Measurements from ENCODE around the gene GTF2H1. TPM values are rescaled to one million over a fixed set of nuclear protein-coding genes. Genes with fewer than 3 reads are reported as not detected.

The GTF2H1 gene
- total RNA-seq, 2 experiments from 2014 or later, result 48.2 to 57.9 TPM

DNA sequence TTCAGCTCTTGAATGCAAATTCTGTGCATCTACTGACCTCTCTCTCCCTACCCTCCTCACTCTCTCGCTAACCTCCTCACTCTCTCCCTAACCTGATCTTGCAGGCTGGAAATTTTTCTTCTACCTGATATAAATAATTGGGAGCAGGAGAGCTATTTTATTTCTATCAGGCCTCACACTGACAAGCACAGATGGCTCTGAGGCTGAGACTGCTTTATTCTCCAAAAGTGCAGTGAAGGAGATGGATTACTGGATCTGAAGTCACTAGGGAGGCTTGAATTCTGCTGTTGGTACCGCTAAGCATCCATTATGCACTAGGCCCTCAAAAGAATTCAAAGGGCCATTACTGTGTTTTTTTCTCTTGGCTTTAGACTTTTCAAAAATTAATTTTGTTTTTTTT is 52.6 kb downstream of the GTF2H1 start:
- ATAC-seq (no peak), DNase-seq (no peak)
- no peak overlapping the region for H3K27ac Mint-ChIP-seq
- POLR2A ChIA-PET, result no interaction called here
- no peak overlapping the region for H3K4me3 Mint-ChIP-seq
- CTCF ChIA-PET, result no interaction called here
- no peaks in the 10 kb centered on the region for H3K9me3 Mint-ChIP-seq (ENCODE audit: low read depth)
- H3K27me3 Mint-ChIP-seq, result no peaks in the 10 kb centered on the region
- H3K36me3 Mint-ChIP-seq (ENCODE audit: low read depth), result peaks cover 6% of the 10 kb centered on the region
- H3K4me1 Mint-ChIP-seq, result no peaks in the 10 kb centered on the region
- intact Hi-C loops (cut with DNase I, micrococcal nuclease), result no loop called here

DNA sequence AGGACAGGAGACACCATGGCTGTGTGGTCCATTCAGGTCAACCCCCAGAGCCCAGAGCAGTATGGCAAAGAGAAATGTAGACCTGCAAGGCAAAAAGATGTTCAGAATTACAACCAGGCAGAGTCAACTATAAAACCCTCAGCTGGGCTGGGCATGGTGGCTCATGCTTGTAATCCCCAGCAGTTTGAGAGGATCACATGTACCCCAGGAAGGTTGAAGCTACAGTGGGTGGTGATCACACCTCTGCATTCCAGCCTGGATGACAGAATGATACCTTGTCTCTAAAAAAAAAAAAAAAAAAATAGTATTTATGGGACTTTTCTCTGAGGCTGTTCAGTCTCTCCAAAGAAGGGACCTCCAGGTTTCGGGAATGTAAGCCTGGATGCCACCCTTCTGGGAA is 53.6 kb downstream of the GTF2H1 start:
- ATAC-seq (no peak), DNase-seq (no peak)
- H3K4me1 Mint-ChIP-seq, result no peaks in the 10 kb centered on the region
- ChIA-PET POLR2A (interaction anchor here (0.7 kb wide), 1 partner anchor 240 kb away, joined by 3 read pairs; no protein-coding TSS in a partner anchor), CTCF (no interaction called here)
- H3K27ac Mint-ChIP-seq, result no peak overlapping the region
- no peaks in the 10 kb centered on the region for H3K27me3 Mint-ChIP-seq
- H3K4me3 Mint-ChIP-seq, result no peak overlapping the region
- H3K36me3 Mint-ChIP-seq (ENCODE audit: low read depth), result peaks cover 5% of the 10 kb centered on the region
- no peaks in the 10 kb centered on the region for H3K9me3 Mint-ChIP-seq (ENCODE audit: low read depth)
- intact Hi-C loops (cut with DNase I, micrococcal nuclease), result no loop called here

DNA sequence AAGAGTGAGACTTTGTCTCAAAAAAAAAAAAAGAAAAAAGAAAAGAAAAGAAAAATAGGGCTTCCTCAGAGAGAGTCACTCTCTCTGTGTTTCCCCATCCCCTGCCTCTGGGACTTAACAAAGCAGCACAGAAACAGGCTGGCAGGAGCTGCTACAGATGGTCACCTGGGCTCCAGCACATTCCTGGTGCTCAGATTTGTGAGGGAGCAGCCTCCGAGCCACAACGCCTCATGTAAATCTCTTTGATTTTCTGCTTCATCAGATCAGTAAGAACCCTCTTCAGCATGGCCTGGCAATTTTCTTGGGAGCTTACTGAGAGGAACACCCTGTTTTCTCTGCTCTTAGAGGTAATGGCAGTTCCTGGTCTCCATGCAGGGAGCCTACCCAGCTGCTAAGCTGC is 56.8 kb downstream of the GTF2H1 start:
- intact Hi-C loops (cut with DNase I, micrococcal nuclease), result no loop called here
- Mint-ChIP-seq H3K27ac (no peak overlapping the region), H3K4me3 (no peak overlapping the region), H3K36me3 (ENCODE audit: low read depth) (no peaks in the 10 kb centered on the region), H3K9me3 (ENCODE audit: low read depth) (no peaks in the 10 kb centered on the region), H3K27me3 (no peaks in the 10 kb centered on the region), H3K4me1 (peaks cover 19% of the 10 kb centered on the region)
- DNase-seq, result no peak
- ChIA-PET POLR2A (no interaction called here), CTCF (interaction anchor here (0.7 to 1.0 kb wide), 2 partner anchors 31 to 379 kb away, joined by 3 read pairs; no protein-coding TSS in a partner anchor)
- ATAC-seq, result no peak

DNA sequence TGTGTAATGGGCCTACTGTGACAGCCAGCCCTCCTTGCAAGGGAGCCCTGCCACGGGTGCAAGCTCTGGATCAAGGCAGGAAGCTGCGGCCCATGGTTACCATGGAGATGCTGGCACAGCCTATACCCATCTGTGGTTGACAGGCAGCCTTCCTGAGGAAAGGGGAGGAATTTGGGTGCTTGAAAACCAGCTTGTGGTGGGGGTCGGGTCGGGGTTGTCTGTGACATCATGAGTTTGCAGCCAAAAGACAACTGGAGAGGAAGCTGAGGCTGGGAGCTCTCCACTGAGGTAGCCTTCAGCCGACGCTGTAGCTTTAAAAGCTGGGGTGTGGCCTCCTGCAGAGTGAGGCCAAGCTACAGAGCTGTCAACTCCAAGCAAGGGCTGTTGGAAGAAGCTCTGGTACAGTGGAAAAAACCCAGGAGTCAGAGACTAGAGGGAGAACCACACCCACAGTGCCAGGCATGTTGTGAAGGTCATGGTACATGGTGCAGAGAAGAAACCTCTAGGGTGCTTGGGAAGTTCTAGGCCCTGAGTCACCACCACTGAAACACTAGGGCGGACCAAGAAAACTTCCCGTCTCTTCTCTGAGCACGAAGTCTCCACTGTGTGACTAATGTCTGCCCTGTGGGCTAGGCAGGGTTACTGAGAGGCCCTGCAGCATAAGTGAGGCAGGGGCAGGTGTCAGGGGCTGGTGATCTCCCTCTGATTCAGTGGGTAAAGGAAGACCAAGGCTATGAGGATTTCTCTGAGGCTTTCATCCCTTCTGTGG is 61.2 kb downstream of the GTF2H1 start:
- Mint-ChIP-seq H3K9me3 (ENCODE audit: low read depth) (no peaks in the 10 kb centered on the region), H3K27me3 (no peaks in the 10 kb centered on the region), H3K4me3 (peak overlapping the region; percentile 59), H3K4me1 (peaks cover 42% of the 10 kb centered on the region), H3K27ac (peak overlapping the region; percentile 98), H3K36me3 (ENCODE audit: low read depth) (no peaks in the 10 kb centered on the region)
- ChIA-PET POLR2A (interaction anchor here (0.6 to 3.1 kb wide), 12 partner anchors 10 to 142 kb away, joined by 3 to 103 read pairs (median 4); partner anchors contain the start of genes GTF2H1, HPS5 and LDHA), CTCF (interaction anchor here (0.9 to 2.7 kb wide), 9 partner anchors 9 to 338 kb away, joined by 3 to 32 read pairs (median 5); partner anchors contain the start of genes GTF2H1, HPS5 and LDHA)
- DNase-seq (peak; percentile 89), ATAC-seq (peak; percentile 96)
- intact Hi-C loops (cut with DNase I, micrococcal nuclease), result loop anchor here (1.0 to 5.0 kb wide), 5 partner anchors 11 to 1031 kb away; partner anchors contain the start of genes GTF2H1 (in 2 of the 2), HPS5 (in 2 of the 2), LDHA (in 2 of the 2) and NCR3LG1 (in 1 of the 2)

DNA sequence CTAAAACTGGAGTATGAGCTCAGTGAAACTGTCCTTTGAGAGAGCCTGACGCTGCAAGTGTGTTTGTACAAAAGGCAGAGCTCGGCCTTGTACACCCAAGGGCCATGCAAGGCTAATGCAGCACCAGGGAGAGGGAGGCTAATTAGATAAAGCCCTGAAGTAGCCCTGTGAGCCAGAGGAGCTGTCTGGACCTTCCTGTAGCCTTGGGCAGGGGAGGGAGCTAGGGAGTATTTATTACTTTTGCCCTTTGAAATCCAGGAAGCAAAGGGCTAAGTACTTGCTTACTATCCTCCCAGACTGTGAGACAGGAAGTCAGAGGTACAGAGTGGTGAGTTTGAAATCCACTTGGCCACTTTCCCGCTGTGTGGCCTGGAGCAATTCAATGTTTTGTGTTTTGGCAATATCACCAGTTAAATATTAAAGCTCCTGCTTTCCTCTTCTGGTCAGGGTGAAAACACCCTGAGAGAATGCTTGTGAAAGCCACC is 61.8 kb downstream of the GTF2H1 start:
- Mint-ChIP-seq H3K4me3 (peak overlapping the region; percentile 59), H3K9me3 (ENCODE audit: low read depth) (no peaks in the 10 kb centered on the region), H3K27me3 (no peaks in the 10 kb centered on the region), H3K36me3 (ENCODE audit: low read depth) (no peaks in the 10 kb centered on the region), H3K4me1 (peaks cover 42% of the 10 kb centered on the region), H3K27ac (peak overlapping the region; percentile 98)
- intact Hi-C loops (cut with DNase I, micrococcal nuclease), result loop anchor here (1.0 to 5.0 kb wide), 3 partner anchors 10 to 1032 kb away; partner anchors contain the start of genes LDHA (in 2 of the 2), NCR3LG1 (in 1 of the 2) and TMEM86A (in 1 of the 2)
- CTCF ChIA-PET, result interaction anchor here (0.9 to 2.7 kb wide), 8 partner anchors 8 to 269 kb away, joined by 3 to 32 read pairs (median 6); partner anchors contain the start of genes GTF2H1, HPS5 and LDHA
- POLR2A ChIA-PET, result interaction anchor here (0.6 to 3.1 kb wide), 11 partner anchors 10 to 142 kb away, joined by 3 to 103 read pairs (median 4); partner anchors contain the start of genes GTF2H1, HPS5 and LDHA
- ATAC-seq, result peak; percentile 23
- DNase-seq, result no peak

DNA sequence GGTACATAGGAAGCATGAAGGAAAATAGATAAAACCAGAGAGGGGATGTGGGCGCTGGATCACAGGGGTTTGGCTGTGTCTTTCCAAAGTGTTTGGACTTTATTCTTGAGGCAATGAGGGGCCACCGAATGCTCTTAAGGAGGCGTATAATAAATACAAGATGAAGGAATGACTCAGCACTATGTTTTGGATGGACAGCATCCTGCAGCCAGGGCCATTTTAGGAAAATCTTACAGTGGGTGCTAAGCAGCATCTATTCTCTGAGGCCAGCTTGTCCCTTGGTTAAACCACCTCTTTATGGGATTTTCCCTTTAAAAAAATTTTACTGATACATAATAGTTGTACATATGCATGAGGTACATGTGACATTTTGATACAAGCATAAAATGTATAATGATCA is 67.7 kb downstream of the GTF2H1 start:
- intact Hi-C loops (cut with DNase I, micrococcal nuclease), result loop anchor here (5.0 to 10.0 kb wide), 4 partner anchors 145 to 852 kb away; partner anchors contain the start of genes E2F8 (in 1 of the 2), SAA2 (in 1 of the 2), SAAL1 (in 1 of the 2) and SPTY2D1 (in 1 of the 2)
- peaks cover 8% of the 10 kb centered on the region for H3K36me3 Mint-ChIP-seq (ENCODE audit: low read depth)
- no peak overlapping the region for H3K4me3 Mint-ChIP-seq
- peaks cover 49% of the 10 kb centered on the region for H3K4me1 Mint-ChIP-seq
- DNase-seq (no peak), ATAC-seq (no peak)
- no peaks in the 10 kb centered on the region for H3K27me3 Mint-ChIP-seq
- POLR2A ChIA-PET, result no interaction called here
- CTCF ChIA-PET, result no interaction called here
- no peak overlapping the region for H3K27ac Mint-ChIP-seq
- no peaks in the 10 kb centered on the region for H3K9me3 Mint-ChIP-seq (ENCODE audit: low read depth)

DNA sequence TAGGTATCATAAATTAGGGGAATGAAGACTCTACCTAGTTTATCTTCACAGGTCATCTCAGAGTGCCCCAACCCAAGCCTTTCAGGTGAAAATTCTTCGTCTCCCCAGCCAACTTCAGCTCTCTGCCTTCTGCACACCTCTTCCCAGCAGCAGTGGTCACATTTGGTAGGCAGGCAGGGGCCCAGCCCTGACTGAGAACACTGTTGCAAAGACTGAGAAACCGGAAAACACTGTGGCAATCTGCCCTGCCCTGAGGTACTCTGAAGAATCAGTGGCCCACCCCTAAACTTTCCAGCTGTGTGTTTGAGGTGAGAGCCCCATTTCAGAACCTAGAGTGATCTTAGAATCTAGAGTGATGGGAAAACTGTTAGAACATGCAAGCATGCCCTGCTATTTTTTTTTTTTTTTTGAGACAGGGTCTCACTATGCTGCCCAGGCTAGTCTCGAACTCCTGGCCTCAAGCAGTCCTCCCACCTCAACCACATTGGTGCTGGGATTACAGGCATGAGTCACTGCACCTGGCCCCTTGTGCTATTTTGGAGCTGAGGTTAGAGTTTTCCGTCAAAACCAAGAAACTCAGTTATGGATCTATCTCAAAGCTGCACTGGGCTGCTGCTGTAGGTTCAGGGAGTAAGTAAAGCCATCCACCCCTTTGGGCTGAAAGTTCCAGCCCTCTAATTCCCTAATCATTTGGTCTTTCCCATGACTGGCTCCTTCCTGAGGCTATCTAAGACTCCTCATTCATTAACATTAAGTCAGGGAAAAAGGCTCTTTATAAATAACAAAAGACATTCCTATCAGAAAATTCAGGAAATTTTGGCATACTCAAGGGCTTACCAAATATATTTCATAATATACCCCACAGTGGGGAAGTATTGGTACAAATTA is 70.3 kb downstream of the GTF2H1 start:
- peaks cover 33% of the 10 kb centered on the region for H3K36me3 Mint-ChIP-seq (ENCODE audit: low read depth)
- intact Hi-C loops (cut with DNase I, micrococcal nuclease), result loop anchor here (5.0 to 10.0 kb wide), 4 partner anchors 148 to 850 kb away; partner anchors contain the start of genes E2F8 (in 1 of the 2), SAA2 (in 1 of the 2), SAAL1 (in 1 of the 2) and SPTY2D1 (in 1 of the 2)
- ATAC-seq (no peak), DNase-seq (peak; percentile 48)
- H3K27ac Mint-ChIP-seq, result peak overlapping the region; percentile 81
- no peaks in the 10 kb centered on the region for H3K27me3 Mint-ChIP-seq
- POLR2A ChIA-PET, result interaction anchor here (5.2 kb wide), 1 partner anchor 9 kb away, joined by 103 read pairs; no protein-coding TSS in a partner anchor
- no peaks in the 10 kb centered on the region for H3K9me3 Mint-ChIP-seq (ENCODE audit: low read depth)
- CTCF ChIA-PET, result interaction anchor here (0.6 to 2.0 kb wide), 4 partner anchors 9 to 167 kb away, joined by 3 to 13 read pairs (median 3); no protein-coding TSS in a partner anchor
- H3K4me3 Mint-ChIP-seq, result peak overlapping the region; percentile 41
- peaks cover 47% of the 10 kb centered on the region for H3K4me1 Mint-ChIP-seq

DNA sequence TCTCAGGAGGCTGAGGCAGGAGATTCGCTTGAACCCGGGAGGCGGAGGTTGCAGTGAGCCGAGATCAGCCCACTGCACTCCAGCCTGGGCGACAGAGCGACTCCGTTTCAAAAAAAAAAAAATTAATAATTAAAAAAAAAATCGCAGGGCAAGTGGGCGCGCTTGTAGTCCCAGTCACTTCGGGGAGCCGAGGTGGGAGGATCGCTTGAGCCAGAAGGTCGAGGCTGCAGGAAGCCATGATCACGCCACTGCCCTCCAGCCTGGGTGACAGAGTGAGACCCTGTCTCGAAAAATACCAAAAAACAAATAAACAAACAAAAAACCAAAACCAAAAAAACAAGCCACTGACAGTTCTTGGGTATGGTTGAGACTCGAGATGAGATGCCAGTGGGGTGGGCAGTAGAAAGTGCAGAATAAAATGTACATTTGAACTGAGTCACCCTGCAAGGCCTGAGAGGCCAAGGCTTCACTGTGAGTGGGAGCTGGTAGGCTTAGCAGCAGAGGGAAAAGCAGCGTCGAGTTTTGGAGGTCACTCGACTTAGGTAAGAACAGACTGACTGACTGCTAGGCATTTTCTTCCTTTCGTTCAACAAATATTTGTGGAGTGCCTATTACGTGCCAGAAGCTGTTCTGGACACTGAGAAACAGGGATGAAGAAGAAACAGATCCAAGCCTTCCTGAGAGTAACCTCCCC is 71.4 kb downstream of the GTF2H1 start:
- H3K27me3 Mint-ChIP-seq, result no peaks in the 10 kb centered on the region
- peaks cover 50% of the 10 kb centered on the region for H3K4me1 Mint-ChIP-seq
- intact Hi-C loops (cut with DNase I, micrococcal nuclease), result loop anchor here (1.0 to 10.0 kb wide), 9 partner anchors 9 to 1655 kb away; partner anchors contain the start of genes C11orf58 (in 1 of the 2), E2F8 (in 1 of the 2), GTF2H1 (in 1 of the 2) and HPS5 (in 1 of the 2)
- CTCF ChIA-PET, result interaction anchor here (0.6 to 3.5 kb wide), 3 partner anchors 10 to 371 kb away, joined by 3 to 32 read pairs (median 4); no protein-coding TSS in a partner anchor
- ATAC-seq (peak; percentile 10), DNase-seq (peak; percentile 55)
- no peaks in the 10 kb centered on the region for H3K9me3 Mint-ChIP-seq (ENCODE audit: low read depth)
- peak overlapping the region; percentile 97 for H3K4me3 Mint-ChIP-seq
- H3K36me3 Mint-ChIP-seq (ENCODE audit: low read depth), result peaks cover 43% of the 10 kb centered on the region
- POLR2A ChIA-PET, result interaction anchor here (0.6 to 5.2 kb wide), 9 partner anchors 10 to 241 kb away, joined by 3 to 103 read pairs (median 4); partner anchors contain the start of genes GTF2H1, HPS5, SPTY2D1 and TSG101
- peak overlapping the region; percentile 99 for H3K27ac Mint-ChIP-seq

DNA sequence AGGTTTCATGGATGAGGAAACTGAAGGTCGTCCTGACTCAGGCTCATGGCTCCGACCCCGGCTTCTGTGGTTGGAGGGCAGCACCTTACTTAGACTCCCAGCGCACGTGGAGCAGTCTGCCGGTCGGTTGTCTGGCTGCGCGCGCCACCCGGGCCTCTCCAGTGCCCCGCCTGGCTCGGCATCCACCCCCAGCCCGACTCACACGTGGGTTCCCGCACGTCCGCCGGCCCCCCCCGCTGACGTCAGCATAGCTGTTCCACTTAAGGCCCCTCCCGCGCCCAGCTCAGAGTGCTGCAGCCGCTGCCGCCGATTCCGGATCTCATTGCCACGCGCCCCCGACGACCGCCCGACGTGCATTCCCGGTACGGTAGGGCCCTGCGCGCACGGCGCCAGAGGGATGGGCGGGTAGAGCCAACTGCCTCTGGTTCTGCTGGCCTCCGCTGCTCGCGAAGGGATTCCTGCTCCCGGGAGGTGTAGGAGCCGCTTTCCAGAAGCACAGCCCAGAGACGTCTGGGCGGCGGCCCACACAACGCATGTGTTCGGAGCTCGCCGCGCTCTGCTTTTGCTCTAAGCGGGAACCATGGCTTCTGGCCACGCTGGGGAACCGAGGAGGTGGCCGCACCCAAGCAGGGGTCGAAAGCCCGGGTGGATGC is 72.0 kb downstream of the GTF2H1 start, which contains the start of gene LDHA:
Gene LDHA (plus strand): TSS at position 289 of the 653 bp plus-strand sequence. CDS start 2,280 bp downstream, outside the sequence.
- peak within 1 kb of the TSS; percentile 97 for H3K4me3 Mint-ChIP-seq
- H3K27me3 Mint-ChIP-seq, result no peaks in the 10 kb centered on the region
- H3K4me1 Mint-ChIP-seq, result peaks cover 56% of the 10 kb centered on the region
- peak; percentile 81 for ATAC-seq
- peaks cover 49% of the 10 kb centered on the region for H3K36me3 Mint-ChIP-seq (ENCODE audit: low read depth)
- H3K27ac Mint-ChIP-seq, result peak within 1 kb of the TSS; percentile 99
- ChIA-PET POLR2A (interaction anchor here (0.6 to 5.2 kb wide), 12 partner anchors 10 to 1317 kb away, joined by 3 to 103 read pairs (median 4); partner anchors contain the start of genes GTF2H1, HPS5, RPS13 and SPTY2D1), CTCF (interaction anchor here (0.6 to 3.5 kb wide), 6 partner anchors 11 to 371 kb away, joined by 3 to 32 read pairs (median 4); partner anchors contain the start of genes GTF2H1 and HPS5)
- intact Hi-C loops (cut with DNase I, micrococcal nuclease), result loop anchor here (1.0 to 10.0 kb wide), 9 partner anchors 10 to 1656 kb away; partner anchors contain the start of genes C11orf58 (in 1 of the 2), E2F8 (in 1 of the 2), GTF2H1 (in 1 of the 2) and HPS5 (in 1 of the 2)
- no peaks in the 10 kb centered on the region for H3K9me3 Mint-ChIP-seq (ENCODE audit: low read depth)
- DNase-seq, result peak; percentile 100

All from activated CD4-positive, alpha-beta T cell treated with anti-CD3 and anti-CD28 coated beads for 36 hours (primary cell).